Measurements from ENCODE around the gene TTC39C. TPM values are rescaled to one million over a fixed set of nuclear protein-coding genes. Genes with fewer than 3 reads are reported as not detected.
"Not testable (repeated sequence)": the region's sequence is repeated elsewhere in the genome, so short reads cannot be mapped to it uniquely, and the experiment has no call there.

Gene TTC39C
- total and polyA plus RNA-seq, 2 experiments from 2014 or later: 23.9 to 41.6 TPM

GRCh38 chr18:24056506-24056905, 42.0 kb downstream of the TTC39C start:
- Histone ChIP-seq H3K27ac (no peak overlapping the region), H3K79me2 (peaks cover 23% of the 10 kb centered on the region), H2AFZ (no peak overlapping the region), H4K20me1 (ENCODE audit: insufficient read depth, poor library complexity, severe bottlenecking) (no peaks in the 10 kb centered on the region), H3K4me3 (no peak overlapping the region), H3K36me3 (replicated peaks; ENCODE audit: insufficient read depth, low read depth) (no peaks in the 10 kb centered on the region), H3K4me2 (peak overlapping the region; percentile 59), H3K27me3 (no peaks in the 10 kb centered on the region), H3K9me2 (replicated peaks; ENCODE audit: insufficient read depth) (no peaks in the 10 kb centered on the region), H3K4me1 (ENCODE audit: insufficient read depth) (peaks cover 6% of the 10 kb centered on the region), H3K9me3 (ENCODE audit: low read depth) (no peaks in the 10 kb centered on the region)
- 86% methylated on average over 2 of the region's 2 CpGs for WGBS (ENCODE audit: low lambda C conversion rate, missing lambda C conversion rate)
- DNase-seq (ENCODE audit: low spot score): no peak
- TF ChIP-seq EZH2phosphoT487 (IDR thresholded peaks at IDR 0.05; ENCODE audit: low read depth, severe bottlenecking, unreplicated experiment) (no peak), EZH2 (IDR thresholded peaks at IDR 0.05; ENCODE audit: borderline replicate concordance) (no peak), CTCF (IDR thresholded peaks at IDR 0.05; ENCODE audit: poor library complexity) (no peak)

- WGBS (ENCODE audit: low lambda C conversion rate, missing lambda C conversion rate): 96% methylated on average over 1 of the region's 1 CpG
- Histone ChIP-seq H3K79me2 (peaks cover 25% of the 10 kb centered on the region), H3K4me3 (no peak overlapping the region), H3K9me2 (replicated peaks; ENCODE audit: insufficient read depth) (no peaks in the 10 kb centered on the region), H3K27me3 (no peaks in the 10 kb centered on the region), H4K20me1 (ENCODE audit: insufficient read depth, poor library complexity, severe bottlenecking) (no peaks in the 10 kb centered on the region), H3K9me3 (ENCODE audit: low read depth) (no peaks in the 10 kb centered on the region), H2AFZ (no peak overlapping the region), H3K27ac (no peak overlapping the region), H3K4me2 (no peak overlapping the region), H3K4me1 (ENCODE audit: insufficient read depth) (no peaks in the 10 kb centered on the region), H3K36me3 (replicated peaks; ENCODE audit: insufficient read depth, low read depth) (no peaks in the 10 kb centered on the region)
- TF ChIP-seq EZH2phosphoT487 (IDR thresholded peaks at IDR 0.05; ENCODE audit: low read depth, severe bottlenecking, unreplicated experiment) (no peak), EZH2 (IDR thresholded peaks at IDR 0.05; ENCODE audit: borderline replicate concordance) (no peak), CTCF (IDR thresholded peaks at IDR 0.05; ENCODE audit: poor library complexity) (no peak)
- no peak for DNase-seq (ENCODE audit: low spot score)
These were observed 43.2 kb downstream of the TTC39C start for GRCh38 chr18:24057804-24058203.

GRCh38 chr18:24059385-24059784, 44.8 kb downstream of the TTC39C start:
- H3K9me3 ChIP-seq (ENCODE audit: low read depth); H3K4me1 ChIP-seq (ENCODE audit: insufficient read depth); H3K4me2 ChIP-seq; H3K9me2 ChIP-seq (replicated peaks; ENCODE audit: insufficient read depth); H3K27ac ChIP-seq; H3K27me3 ChIP-seq; H3K4me3 ChIP-seq; H4K20me1 ChIP-seq (ENCODE audit: insufficient read depth, poor library complexity, severe bottlenecking); H3K36me3 ChIP-seq (replicated peaks; ENCODE audit: insufficient read depth, low read depth); DNase-seq (ENCODE audit: low spot score); H2AFZ ChIP-seq: not testable (repeated sequence)
- 96% methylated on average over 4 of the region's 4 CpGs for WGBS (ENCODE audit: low lambda C conversion rate, missing lambda C conversion rate)
- H3K79me2 ChIP-seq: peaks cover 21% of the 10 kb centered on the region

GRCh38 chr18:24060644-24061043, 46.1 kb downstream of the TTC39C start:
- H3K9me2 ChIP-seq (replicated peaks; ENCODE audit: insufficient read depth): no peaks in the 10 kb centered on the region
- TF ChIP-seq EZH2phosphoT487 (IDR thresholded peaks at IDR 0.05; ENCODE audit: low read depth, severe bottlenecking, unreplicated experiment) (no peak), EZH2 (IDR thresholded peaks at IDR 0.05; ENCODE audit: borderline replicate concordance) (no peak), CTCF (IDR thresholded peaks at IDR 0.05; ENCODE audit: poor library complexity) (no peak)

More at GRCh38 chr18:24060644-24061043, 46.1 kb downstream of the TTC39C start:
- peaks cover 16% of the 10 kb centered on the region for H3K79me2 ChIP-seq
- no peaks in the 10 kb centered on the region for H3K27me3 ChIP-seq
- no peak overlapping the region for H3K4me3 ChIP-seq
- H3K36me3 ChIP-seq (replicated peaks; ENCODE audit: insufficient read depth, low read depth): peaks cover 1% of the 10 kb centered on the region
- no peaks in the 10 kb centered on the region for H3K9me3 ChIP-seq (ENCODE audit: low read depth)
- no peaks in the 10 kb centered on the region for H3K4me1 ChIP-seq (ENCODE audit: insufficient read depth)
- H4K20me1 ChIP-seq (ENCODE audit: insufficient read depth, poor library complexity, severe bottlenecking): no peaks in the 10 kb centered on the region
- no peak for DNase-seq (ENCODE audit: low spot score)
- 79% methylated on average over 2 of the region's 2 CpGs for WGBS (ENCODE audit: low lambda C conversion rate, missing lambda C conversion rate)
- H3K4me2 ChIP-seq: no peak overlapping the region
- H3K27ac ChIP-seq: no peak overlapping the region
- H2AFZ ChIP-seq: no peak overlapping the region
